NCI-H748 (cell line): ENCODE measurements around the gene CLDND2.

Experiments
- DNase-seq: peaks from one replicate; lab custom pipeline; 2025; ENCODE audit not compliant: unreplicated experiment; lab: John Stamatoyannopoulos, UW

The CLDND2 gene

DNA sequence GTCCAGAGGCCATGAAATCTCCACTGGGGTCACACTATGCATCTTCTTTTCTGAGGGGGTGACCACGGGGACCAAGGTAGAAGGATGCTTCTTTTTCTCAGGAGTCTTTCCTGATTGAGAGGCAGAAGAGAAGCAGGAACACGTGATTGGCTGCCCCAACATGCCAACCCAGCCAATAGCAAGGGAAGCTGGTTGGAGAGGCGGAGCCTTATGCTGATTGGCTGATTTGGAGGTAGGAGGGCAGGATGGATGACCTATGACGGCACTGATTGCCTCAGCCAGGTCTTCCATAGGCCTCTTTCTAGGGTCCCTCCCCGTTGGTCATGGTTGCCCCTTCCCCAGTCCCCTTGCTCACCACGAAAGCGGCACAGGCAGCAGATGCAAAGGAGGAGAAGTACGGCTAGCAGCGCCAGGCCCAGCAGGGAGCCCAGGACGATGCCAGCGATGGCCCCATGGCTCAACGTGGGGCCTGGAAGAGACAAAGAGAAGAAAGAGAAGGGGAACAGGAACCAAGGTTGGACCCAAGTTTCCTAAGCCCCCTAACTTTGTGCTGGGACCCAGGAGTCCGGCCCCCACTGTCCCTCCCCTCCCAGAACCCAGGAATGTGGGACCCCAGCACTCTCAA, 34.9 kb downstream of the CLDND2 start:
- no peak for DNase-seq

DNA sequence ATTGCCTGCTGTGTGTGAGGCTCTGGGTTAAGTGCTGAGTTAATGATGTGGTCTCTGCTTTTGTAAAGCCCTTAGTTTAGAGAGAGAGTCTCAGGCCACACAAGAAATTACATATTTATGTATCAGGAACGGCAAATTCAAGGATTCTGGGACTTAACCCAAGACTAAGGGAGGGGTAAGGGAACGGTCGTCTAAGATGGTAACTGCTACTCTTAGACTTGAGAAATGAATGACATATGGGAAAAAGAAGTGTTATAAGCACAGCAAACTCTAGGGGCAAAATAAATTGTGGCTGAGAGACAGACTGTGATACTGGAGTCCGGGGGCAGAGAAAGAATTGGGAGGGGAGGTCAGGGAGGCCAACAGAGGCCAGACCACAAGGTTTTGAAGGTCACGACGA, 37.1 kb downstream of the CLDND2 start:
- DNase-seq, result no peak

DNA sequence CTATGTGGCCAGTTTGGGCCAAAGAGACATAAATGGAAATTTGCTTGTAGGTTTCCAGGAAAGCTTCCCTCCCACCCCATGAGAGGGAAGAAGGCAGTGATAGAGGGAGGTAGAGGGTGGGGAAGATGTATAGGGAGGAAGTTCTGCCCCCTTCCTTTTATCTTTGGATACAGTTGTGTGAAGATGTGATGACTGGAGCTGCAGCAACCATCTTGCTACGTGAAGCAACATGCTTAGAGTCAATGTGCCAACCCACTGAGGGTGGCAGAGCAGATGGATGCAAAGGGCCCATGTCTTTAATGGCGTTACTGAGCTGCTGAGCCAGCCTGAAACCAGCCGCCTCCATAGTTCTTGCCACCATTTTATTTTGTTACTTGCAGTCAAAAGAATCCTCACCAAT, 37.6 kb downstream of the CLDND2 start:
- no peak for DNase-seq

DNA sequence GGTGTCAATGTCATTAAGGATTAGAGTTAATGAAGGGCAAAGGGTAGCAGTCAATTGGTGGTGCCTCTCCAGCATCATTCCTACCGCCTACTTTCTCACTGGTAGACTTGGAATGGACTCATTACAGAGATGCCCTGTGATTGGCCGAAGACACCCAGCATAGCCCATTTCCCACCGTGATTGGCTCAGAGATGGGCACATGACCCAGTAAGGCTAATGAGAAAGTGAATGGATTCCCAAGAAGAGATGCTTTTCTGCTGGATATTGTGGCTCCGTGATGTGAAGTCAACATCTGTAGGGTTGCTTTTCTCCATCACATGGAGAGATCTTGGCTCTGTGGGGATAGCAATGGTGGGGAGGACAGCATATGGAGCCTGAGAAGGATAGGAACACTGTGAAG, 38.4 kb downstream of the CLDND2 start:
- no peak for DNase-seq

DNA sequence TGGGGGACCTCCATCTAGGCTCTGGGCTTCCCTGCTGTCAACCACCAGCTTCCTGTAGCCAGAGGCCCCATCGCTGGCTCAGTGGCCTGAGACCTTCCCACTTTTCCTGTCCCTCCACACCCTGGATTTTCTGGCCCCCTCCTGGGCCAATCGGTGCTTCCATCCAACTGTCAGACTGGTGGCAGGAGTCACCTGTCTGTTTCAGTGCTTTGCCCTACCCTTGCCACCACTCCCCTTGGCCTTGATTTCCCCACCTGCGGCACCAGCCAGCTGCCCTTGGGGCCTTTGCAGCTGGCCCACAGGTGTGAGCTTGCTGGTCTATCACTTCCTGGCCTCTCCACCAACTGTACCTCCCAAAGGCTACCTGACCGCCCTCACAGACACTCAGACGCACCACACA, 39.4 kb downstream of the CLDND2 start:
- no peak for DNase-seq

DNA sequence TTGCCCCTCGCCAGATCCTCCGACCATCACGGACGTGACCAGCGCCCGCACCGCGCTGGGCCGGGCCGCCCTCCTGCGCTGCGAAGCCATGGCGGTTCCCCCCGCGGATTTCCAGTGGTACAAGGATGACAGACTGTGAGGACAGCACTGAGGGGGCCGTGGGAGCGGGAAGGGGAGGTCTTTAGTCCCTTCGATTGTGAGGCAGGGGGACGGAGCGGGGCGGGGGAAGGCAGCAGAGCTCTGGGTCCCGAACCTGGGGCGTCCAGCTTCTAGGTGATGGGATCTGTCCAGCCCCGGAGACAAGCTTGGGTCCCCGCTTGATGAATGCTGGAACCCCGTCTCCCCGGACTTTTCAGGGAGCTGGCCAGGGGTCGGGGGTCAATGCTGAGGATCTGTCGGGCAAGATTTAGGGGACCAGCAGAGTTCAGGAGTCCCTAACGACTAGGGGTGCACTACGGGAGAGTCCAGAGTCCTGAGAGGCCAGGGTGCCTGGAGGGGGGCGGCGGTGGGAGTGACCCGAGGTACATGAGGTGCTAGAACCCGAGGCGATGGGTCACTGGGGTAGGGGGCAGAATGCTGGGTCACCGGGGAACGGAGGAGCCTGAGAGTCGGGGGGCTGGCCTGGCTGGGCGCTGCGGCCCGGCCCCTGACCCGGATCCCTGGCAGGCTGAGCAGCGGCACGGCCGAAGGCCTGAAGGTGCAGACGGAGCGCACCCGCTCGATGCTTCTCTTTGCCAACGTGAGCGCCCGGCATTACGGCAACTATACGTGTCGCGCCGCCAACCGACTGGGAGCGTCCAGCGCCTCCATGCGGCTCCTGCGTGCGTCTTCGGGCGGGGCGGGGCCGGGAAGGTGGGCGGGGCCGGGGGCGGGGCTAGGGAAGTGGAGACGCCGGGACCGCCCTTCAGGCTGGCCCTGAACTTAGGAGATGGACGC, 41.5 kb downstream of the CLDND2 start:
- DNase-seq, result no peak

DNA sequence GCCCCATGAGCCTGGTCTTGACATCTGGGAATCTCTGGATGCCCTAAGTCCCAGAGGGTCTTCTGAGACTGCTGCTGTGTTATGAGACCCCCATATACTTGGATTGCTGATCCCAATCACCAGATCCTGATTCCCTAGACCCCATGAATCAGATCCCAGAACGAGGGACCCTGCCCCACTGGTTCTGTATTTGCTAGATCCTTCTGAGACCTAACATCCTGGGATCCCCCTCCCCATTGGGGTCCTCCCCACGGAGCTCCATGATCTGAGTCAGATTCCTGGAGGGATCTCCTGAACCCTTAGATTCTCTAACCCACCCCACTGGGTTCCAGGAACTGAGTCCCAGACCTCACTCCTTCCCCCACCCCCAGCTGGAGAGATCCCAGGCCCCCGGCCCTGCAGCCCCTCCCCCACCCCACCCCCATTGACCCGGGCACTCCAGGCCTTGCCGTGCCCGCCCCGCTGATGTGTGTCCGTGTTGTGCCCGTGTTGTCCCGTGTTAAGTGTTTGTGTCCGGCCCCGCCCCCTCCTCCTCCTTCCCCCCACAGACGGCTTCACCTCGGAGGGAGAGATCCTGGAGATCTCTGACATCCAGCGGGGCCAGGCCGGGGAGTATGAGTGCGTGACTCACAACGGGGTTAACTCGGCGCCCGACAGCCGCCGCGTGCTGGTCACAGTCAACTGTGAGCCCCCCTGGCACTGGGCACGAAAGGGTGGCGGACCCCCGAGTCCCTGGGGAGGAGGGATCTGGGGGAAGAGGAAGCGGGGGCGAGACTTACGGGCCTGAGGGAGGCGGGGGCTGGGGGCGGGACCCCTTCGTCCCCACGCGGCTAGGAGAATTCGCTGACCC, 42.4 kb downstream of the CLDND2 start:
- no peak for DNase-seq

DNA sequence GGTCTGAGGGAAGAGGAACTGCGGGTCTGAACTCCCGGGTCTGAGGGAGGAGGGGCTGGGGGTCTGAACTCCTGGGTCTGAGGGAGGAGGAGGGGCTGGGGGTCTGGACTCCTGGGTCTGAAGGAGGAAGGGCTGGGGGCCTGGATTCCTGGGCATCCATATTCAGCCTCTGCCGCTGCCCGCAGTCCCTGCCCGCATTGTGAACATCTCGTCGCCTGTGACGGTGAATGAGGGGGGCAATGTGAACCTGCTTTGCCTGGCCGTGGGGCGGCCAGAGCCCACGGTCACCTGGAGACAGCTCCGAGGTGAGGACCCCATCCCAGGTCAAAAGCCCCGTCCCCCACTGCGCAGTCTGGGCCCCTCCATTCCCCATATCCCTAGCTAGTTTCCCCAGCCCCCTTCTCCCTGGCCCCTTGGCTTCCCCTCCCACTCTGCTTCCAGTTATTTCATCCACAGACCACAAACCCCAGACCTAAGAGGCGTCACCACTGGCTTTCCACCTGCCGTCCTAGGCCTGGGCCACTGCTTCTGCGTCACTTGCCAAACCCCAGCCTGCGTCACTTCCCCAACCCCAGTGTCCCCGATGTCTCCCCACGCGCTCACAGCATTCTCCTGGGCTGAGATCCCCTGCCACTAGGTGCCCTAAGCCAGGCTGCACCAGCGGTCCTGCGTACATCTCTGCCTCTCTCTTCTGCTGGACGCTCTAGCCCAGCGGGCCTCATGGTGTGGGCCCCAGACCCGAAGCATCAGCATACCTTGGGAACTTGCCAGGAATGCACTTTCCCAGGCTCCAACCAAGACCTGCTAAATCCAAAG, 43.4 kb downstream of the CLDND2 start:
- DNase-seq, result no peak

DNA sequence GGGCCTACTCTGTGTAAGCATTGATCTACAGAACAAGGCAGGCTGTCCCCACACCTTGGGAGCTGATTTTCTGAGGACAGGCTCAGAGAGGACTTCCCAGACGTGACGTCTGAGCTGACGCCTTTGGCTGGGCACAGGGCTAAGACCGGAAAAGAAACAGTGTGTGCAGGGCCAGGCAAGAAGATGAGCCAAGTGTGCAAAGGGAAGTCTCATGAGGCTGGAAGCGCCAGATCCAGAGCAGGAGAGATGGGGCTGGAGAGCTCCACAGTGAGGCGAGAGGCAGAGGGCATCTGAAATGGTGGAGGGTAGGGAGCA, 44.7 kb downstream of the CLDND2 start:
- DNase-seq, result no peak

DNA sequence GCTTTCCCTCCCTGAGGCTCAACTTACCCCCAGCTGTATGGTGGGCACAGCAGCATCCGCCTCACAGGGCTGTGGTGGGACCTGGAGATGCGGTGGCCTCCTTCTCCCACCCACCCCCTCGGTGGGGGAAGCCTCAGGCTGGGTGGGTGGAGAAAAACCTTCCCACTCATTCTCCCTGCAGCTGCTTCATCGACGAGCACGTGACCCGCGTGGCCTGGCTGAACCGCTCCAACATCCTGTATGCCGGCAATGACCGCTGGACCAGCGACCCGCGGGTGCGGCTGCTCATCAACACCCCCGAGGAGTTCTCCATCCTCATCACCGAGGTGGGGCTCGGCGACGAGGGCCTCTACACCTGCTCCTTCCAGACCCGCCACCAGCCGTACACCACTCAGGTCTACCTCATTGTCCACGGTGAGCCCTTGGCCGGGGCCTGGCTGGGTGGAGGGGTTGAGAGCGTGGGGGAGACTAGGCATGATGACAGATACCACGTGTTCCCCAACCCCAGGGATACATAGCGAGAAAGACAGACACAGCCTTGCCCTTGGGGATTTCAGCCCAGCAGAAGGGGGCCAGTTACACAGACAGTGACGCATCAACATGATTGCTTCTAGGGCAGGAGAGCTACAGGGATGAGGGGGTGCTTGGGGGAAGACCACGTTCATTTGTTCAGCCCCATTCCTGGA, 45.2 kb downstream of the CLDND2 start:
- DNase-seq, result no peak

DNA sequence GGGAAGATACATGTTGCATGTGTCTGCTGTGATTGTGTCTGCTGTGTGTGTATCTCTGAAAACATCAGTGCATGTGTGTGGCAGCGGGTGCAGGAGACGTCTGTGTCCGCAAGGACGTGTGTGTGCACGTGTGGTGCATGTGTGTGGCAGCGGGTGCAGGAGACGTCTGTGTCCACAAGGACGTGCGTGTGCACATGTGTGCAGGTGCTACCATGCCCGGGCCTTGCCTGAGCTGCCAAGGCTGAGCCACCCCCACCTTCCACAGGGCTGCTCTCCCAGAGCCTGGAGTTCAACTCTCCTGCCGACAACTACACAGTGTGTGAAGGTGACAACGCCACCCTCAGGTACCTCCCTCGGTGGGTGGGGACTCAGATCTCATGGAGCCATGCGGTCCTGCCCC, 47.0 kb downstream of the CLDND2 start:
- no peak for DNase-seq

DNA sequence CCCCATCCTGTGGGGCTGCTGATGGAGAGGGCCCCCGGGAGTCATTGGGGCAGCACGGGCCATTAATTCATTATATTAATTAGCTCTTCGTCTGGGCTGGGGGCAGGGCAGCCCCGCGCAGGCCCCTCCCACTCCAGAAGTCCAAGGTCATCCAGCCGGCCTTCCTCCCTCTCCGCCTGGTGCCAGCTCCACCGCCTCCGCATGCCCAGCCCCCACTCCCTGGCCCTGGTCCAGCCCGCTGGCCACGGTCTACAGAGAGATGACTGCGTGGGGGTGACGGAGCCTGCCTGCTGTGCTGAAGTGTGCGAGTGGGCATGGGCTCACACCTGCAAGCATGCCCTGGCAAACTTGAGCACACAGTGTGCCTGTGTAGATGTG, 48.5 kb downstream of the CLDND2 start:
- DNase-seq, result no peak

DNA sequence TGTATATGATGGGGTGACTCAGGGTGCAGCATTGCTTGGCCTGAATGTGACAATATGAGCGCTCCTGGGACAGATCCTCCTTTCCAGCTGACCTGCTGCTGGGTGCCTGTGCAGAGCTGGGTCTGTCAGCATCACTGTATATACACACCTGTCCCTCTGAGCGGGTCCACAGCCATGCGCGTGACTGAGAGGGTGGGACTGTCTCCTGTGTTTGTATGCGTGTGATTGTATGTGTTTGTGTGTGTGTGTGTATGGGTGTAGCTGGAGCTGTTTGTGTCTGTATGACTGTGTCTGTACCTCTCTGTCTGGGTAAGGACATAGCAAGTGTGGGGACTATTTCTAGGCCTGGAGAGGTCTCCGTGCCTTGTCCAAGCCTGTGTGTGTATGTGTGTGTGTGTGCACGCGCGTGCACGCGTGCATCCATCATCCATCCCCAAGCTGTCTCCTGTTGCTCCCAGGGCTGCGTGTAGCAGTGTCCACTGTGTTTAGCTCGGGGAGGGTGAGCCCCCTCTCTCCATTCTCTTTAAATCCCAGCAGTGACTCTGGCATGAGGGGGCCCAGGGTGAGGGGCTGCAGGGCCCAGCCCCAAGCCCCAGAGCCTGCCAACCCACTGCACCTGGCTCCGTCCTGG, 49.0 kb downstream of the CLDND2 start:
- DNase-seq, result no peak

DNA sequence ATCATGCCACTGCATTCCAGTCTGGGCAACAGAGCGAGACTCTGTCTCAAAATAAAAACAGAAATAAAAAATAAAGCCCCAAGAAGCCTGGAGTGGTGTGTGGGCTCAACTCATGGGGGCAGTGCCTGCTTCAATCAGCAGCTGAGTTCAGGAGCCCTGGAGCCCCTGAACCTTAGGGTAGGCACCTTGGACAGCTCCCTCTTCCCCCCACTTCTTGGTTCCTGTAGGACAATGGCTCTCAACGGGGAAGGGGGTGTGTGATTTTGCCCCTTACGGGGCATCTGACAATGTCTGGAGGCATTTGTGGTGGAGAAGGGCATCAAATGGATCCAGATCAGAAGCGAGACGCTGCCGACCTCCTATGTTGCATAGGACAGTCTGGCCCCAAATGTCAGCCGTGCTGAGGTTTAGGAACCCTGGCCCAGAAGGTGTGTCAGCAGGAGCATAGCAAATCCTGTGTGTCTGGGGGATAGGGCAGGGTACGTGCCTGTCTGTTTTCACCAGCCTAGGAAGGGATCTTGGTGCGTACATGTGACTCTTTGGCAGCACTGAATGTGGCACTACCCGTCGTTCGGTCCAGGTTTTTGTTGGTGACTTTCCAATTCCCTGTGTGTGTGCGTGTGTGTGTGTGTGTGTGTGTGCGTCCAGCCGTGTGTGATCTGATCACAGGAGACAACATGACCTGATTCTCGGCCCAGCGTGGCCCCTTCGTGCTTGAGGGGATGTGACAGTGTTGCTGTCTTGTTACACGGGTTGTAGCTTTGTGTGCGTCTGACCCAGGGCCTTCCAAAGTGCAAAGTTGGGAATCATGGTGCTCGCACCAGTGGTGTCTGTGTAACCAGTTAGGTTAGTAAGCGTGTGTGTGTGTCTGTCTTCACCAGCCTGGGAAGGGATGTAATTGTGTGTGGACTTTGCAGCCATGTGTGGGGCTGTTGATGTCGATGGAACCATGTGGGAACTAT, 49.8 kb downstream of the CLDND2 start:
- DNase-seq, result no peak

DNA sequence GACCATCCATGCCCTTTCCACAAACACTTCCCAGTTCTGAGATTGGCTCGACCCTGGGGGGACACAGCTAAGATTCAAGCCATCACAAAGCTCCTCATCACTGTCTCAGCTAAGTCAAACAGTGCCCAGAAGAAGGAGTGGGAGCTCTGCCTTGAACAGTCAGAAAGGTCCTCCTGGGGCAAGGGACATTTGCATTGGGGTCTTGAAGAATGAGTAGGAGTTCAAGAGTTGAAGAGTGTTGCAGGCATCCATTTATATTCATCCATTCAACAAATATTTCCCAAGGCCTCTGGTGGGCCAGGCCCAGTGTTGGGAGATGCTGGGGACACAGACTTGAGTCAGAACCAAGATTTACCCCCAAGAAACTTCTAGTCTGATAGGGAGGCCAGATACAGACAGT, 50.8 kb downstream of the CLDND2 start:
- DNase-seq, result no peak

DNA sequence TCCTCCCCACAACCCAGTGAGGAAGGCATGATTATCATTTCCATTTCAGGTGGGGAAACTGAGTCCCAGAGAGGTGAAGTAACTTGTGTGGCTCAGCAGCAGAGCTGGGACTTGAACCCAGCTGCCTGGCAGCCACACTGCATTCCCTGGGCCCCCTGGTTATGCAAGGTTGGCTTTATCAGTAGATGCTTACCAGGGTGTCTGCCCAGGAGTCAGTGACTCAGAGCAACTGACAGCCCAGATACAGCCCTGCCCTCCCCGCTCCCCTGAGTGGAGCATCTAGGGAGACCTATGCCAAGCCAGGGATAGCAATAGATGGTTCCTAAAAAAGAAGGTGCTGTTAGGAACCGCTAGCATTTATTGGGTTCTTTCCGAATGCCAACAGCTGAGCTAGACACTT, 51.4 kb downstream of the CLDND2 start:
- DNase-seq, result no peak
